Measurements from ENCODE around the gene CFB.
A peak's percentile ranks its signal among the peaks of the same experiment; 100 is the strongest.

Gene CFB

GRCh38 chr6:31947070-31947675, 1.3 kb downstream of the CFB start:
- peak overlapping the region; percentile 42 for H2BK5ac ChIP-seq (ENCODE audit: low read length)
- peaks cover 15 to 21% of the 10 kb centered on the region in 2 donors for H3K36me3 ChIP-seq (replicated peaks in 1 of 2; ENCODE audit: control insufficient read depth in 2 of 2, insufficient read depth in 2 of 2, low read length in 2 of 2)
- no peak overlapping the region for H3K27ac ChIP-seq (replicated peaks; ENCODE audit: low read length)
- H3K18ac ChIP-seq (ENCODE audit: low read length): no peak overlapping the region
- no peak overlapping the region for H3K4me2 ChIP-seq (ENCODE audit: insufficient read depth, low read length, poor library complexity, severe bottlenecking)
- DNase-seq (ENCODE audit: low spot score): no peak
- peaks cover 0 to 7% (median 0%) of the 10 kb centered on the region in 3 experiments for H3K27me3 ChIP-seq (ENCODE audit: control insufficient read depth in 3 of 3, insufficient read depth in 3 of 3, low read depth in 1 of 3, low read length in 3 of 3)
- no peak overlapping the region for H2BK120ac ChIP-seq (ENCODE audit: low read depth, low read length)
- H2AFZ ChIP-seq (ENCODE audit: low read length): no peak overlapping the region
- H3K9ac ChIP-seq (ENCODE audit: low read depth, low read length, poor library complexity): no peak overlapping the region
- H3K9me3 ChIP-seq (replicated peaks in 1 of 2; ENCODE audit: control insufficient read depth in 2 of 2, insufficient read depth in 1 of 2, low read depth in 1 of 2, low read length in 2 of 2): peaks cover 0 to 1% of the 10 kb centered on the region in 2 donors
- WGBS, 2 donors (ENCODE audit: extremely low coverage in 2 of 2, insufficient read length in 2 of 2, insufficient replicate concordance in 1 of 2): no CpG with 5 or more reads among the region's 24 CpGs
- H2AK5ac ChIP-seq (ENCODE audit: low read depth, low read length): peak overlapping the region; percentile 79
- no peak overlapping the region for H3K4ac ChIP-seq (ENCODE audit: low read length)
- H3K23ac ChIP-seq (ENCODE audit: low read depth, low read length, poor library complexity): no peak overlapping the region
- no peak overlapping the region for H2BK12ac ChIP-seq (ENCODE audit: low read length)
- no peak overlapping the region for H3K4me3 ChIP-seq (ENCODE audit: low read length in 2 of 2)
- peaks cover 4 to 15% of the 10 kb centered on the region in 2 donors for H3K4me1 ChIP-seq (ENCODE audit: control insufficient read depth in 2 of 2, insufficient read depth in 1 of 2, low read depth in 1 of 2, low read length in 2 of 2)
- H3K79me1 ChIP-seq (ENCODE audit: low read depth, low read length): no peaks in the 10 kb centered on the region
- H2BK15ac ChIP-seq (ENCODE audit: low read length): peak overlapping the region; percentile 33
- no peak overlapping the region for H3K14ac ChIP-seq (ENCODE audit: low read length)
- H4K91ac ChIP-seq (ENCODE audit: low read depth, low read length, poor library complexity): no peak overlapping the region
- H4K8ac ChIP-seq (ENCODE audit: low read depth, low read length): no peak overlapping the region

- no peak for DNase-seq (ENCODE audit: low spot score)
- Histone ChIP-seq H3K27ac (replicated peaks; ENCODE audit: low read length) (no peak overlapping the region), H3K4me1 (ENCODE audit: control insufficient read depth in 2 of 2, insufficient read depth in 1 of 2, low read depth in 1 of 2, low read length in 2 of 2) (peaks cover 4 to 15% of the 10 kb centered on the region in 2 donors), H2BK5ac (ENCODE audit: low read length) (no peak overlapping the region), H3K9me3 (replicated peaks in 1 of 2; ENCODE audit: control insufficient read depth in 2 of 2, insufficient read depth in 1 of 2, low read depth in 1 of 2, low read length in 2 of 2) (peaks cover 0 to 1% of the 10 kb centered on the region in 2 donors), H2AFZ (ENCODE audit: low read length) (no peak overlapping the region), H3K4me3 (ENCODE audit: low read length in 2 of 2) (no peak overlapping the region), H4K8ac (ENCODE audit: low read depth, low read length) (no peak overlapping the region), H4K91ac (ENCODE audit: low read depth, low read length, poor library complexity) (no peak overlapping the region), H3K18ac (ENCODE audit: low read length) (no peak overlapping the region), H3K27me3 (ENCODE audit: control insufficient read depth in 3 of 3, insufficient read depth in 3 of 3, low read depth in 1 of 3, low read length in 3 of 3) (peaks cover 0 to 7% (median 0%) of the 10 kb centered on the region in 3 experiments), H3K4me2 (ENCODE audit: insufficient read depth, low read length, poor library complexity, severe bottlenecking) (no peak overlapping the region), H3K4ac (ENCODE audit: low read length) (no peak overlapping the region), H3K36me3 (replicated peaks in 1 of 2; ENCODE audit: control insufficient read depth in 2 of 2, insufficient read depth in 2 of 2, low read length in 2 of 2) (peaks cover 18 to 28% of the 10 kb centered on the region in 2 donors), H3K79me1 (ENCODE audit: low read depth, low read length) (no peaks in the 10 kb centered on the region), H2BK12ac (ENCODE audit: low read length) (no peak overlapping the region), H3K23ac (ENCODE audit: low read depth, low read length, poor library complexity) (no peak overlapping the region), H3K9ac (ENCODE audit: low read depth, low read length, poor library complexity) (no peak overlapping the region), H2BK120ac (ENCODE audit: low read depth, low read length) (no peak overlapping the region), H2BK15ac (ENCODE audit: low read length) (no peak overlapping the region), H2AK5ac (ENCODE audit: low read depth, low read length) (peak overlapping the region; percentile 19), H3K14ac (ENCODE audit: low read length) (no peak overlapping the region)
- WGBS, 2 donors (ENCODE audit: extremely low coverage in 2 of 2, insufficient read length in 2 of 2, insufficient replicate concordance in 1 of 2): no CpG with 5 or more reads among the region's 4 CpGs
Observed at GRCh38 chr6:31947864-31948263, 2.0 kb downstream of the CFB start.

- Histone ChIP-seq H3K9ac (ENCODE audit: low read depth, low read length, poor library complexity) (no peak overlapping the region), H3K27ac (replicated peaks; ENCODE audit: low read length) (no peak overlapping the region), H4K91ac (ENCODE audit: low read depth, low read length, poor library complexity) (no peak overlapping the region), H3K4me2 (ENCODE audit: insufficient read depth, low read length, poor library complexity, severe bottlenecking) (no peak overlapping the region), H2BK12ac (ENCODE audit: low read length) (no peak overlapping the region), H3K36me3 (replicated peaks in 1 of 2; ENCODE audit: control insufficient read depth in 2 of 2, insufficient read depth in 2 of 2, low read length in 2 of 2) (peaks cover 22 to 32% of the 10 kb centered on the region in 2 donors), H2AK5ac (ENCODE audit: low read depth, low read length) (no peak overlapping the region), H2BK15ac (ENCODE audit: low read length) (no peak overlapping the region), H4K8ac (ENCODE audit: low read depth, low read length) (no peak overlapping the region), H3K4me3 (ENCODE audit: low read length in 2 of 2) (no peak overlapping the region), H3K4me1 (ENCODE audit: control insufficient read depth in 2 of 2, insufficient read depth in 1 of 2, low read depth in 1 of 2, low read length in 2 of 2) (peaks cover 4 to 15% of the 10 kb centered on the region in 2 donors), H2AFZ (ENCODE audit: low read length) (no peak overlapping the region), H3K14ac (ENCODE audit: low read length) (no peak overlapping the region), H2BK5ac (ENCODE audit: low read length) (no peak overlapping the region), H3K18ac (ENCODE audit: low read length) (no peak overlapping the region), H3K27me3 (ENCODE audit: control insufficient read depth in 3 of 3, insufficient read depth in 3 of 3, low read depth in 1 of 3, low read length in 3 of 3) (peaks cover 0 to 7% (median 0%) of the 10 kb centered on the region in 3 experiments), H3K79me1 (ENCODE audit: low read depth, low read length) (no peaks in the 10 kb centered on the region), H3K9me3 (replicated peaks in 1 of 2; ENCODE audit: control insufficient read depth in 2 of 2, insufficient read depth in 1 of 2, low read depth in 1 of 2, low read length in 2 of 2) (peaks cover 0 to 1% of the 10 kb centered on the region in 2 donors), H3K23ac (ENCODE audit: low read depth, low read length, poor library complexity) (no peak overlapping the region), H2BK120ac (ENCODE audit: low read depth, low read length) (no peak overlapping the region), H3K4ac (ENCODE audit: low read length) (no peak overlapping the region)
- DNase-seq (ENCODE audit: low spot score): no peak
- no CpG with 5 or more reads among the region's 5 CpGs for WGBS, 2 donors (ENCODE audit: extremely low coverage in 2 of 2, insufficient read length in 2 of 2, insufficient replicate concordance in 1 of 2)
Observed at GRCh38 chr6:31948306-31948705, 2.4 kb downstream of the CFB start.

- WGBS, 2 donors (ENCODE audit: extremely low coverage in 2 of 2, insufficient read length in 2 of 2, insufficient replicate concordance in 1 of 2): no CpG with 5 or more reads among the region's 6 CpGs
Observed at GRCh38 chr6:31948753-31949413, 3.0 kb downstream of the CFB start.

More at GRCh38 chr6:31948753-31949413, 3.0 kb downstream of the CFB start:
- Histone ChIP-seq H2BK5ac (ENCODE audit: low read length) (no peak overlapping the region), H4K91ac (ENCODE audit: low read depth, low read length, poor library complexity) (no peak overlapping the region), H2AK5ac (ENCODE audit: low read depth, low read length) (no peak overlapping the region), H3K9me3 (replicated peaks in 1 of 2; ENCODE audit: control insufficient read depth in 2 of 2, insufficient read depth in 1 of 2, low read depth in 1 of 2, low read length in 2 of 2) (peaks cover 0 to 1% of the 10 kb centered on the region in 2 donors), H3K4ac (ENCODE audit: low read length) (no peak overlapping the region), H2AFZ (ENCODE audit: low read length) (no peak overlapping the region), H3K18ac (ENCODE audit: low read length) (no peak overlapping the region), H3K23ac (ENCODE audit: low read depth, low read length, poor library complexity) (peak overlapping the region; percentile 68), H4K8ac (ENCODE audit: low read depth, low read length) (no peak overlapping the region), H3K14ac (ENCODE audit: low read length) (no peak overlapping the region), H3K4me2 (ENCODE audit: insufficient read depth, low read length, poor library complexity, severe bottlenecking) (no peak overlapping the region), H3K4me1 (ENCODE audit: control insufficient read depth in 2 of 2, insufficient read depth in 1 of 2, low read depth in 1 of 2, low read length in 2 of 2) (peaks cover 4 to 15% of the 10 kb centered on the region in 2 donors), H2BK120ac (ENCODE audit: low read depth, low read length) (no peak overlapping the region), H3K36me3 (replicated peaks in 1 of 2; ENCODE audit: control insufficient read depth in 2 of 2, insufficient read depth in 2 of 2, low read length in 2 of 2) (peaks cover 28 to 38% of the 10 kb centered on the region in 2 donors), H3K4me3 (ENCODE audit: low read length in 2 of 2) (no peak overlapping the region), H3K27me3 (ENCODE audit: control insufficient read depth in 3 of 3, insufficient read depth in 3 of 3, low read depth in 1 of 3, low read length in 3 of 3) (peaks cover 0 to 2% (median 0%) of the 10 kb centered on the region in 3 experiments), H2BK12ac (ENCODE audit: low read length) (no peak overlapping the region), H3K79me1 (ENCODE audit: low read depth, low read length) (no peaks in the 10 kb centered on the region), H3K27ac (replicated peaks; ENCODE audit: low read length) (no peak overlapping the region), H3K9ac (ENCODE audit: low read depth, low read length, poor library complexity) (no peak overlapping the region), H2BK15ac (ENCODE audit: low read length) (no peak overlapping the region)
- DNase-seq (ENCODE audit: low spot score): no peak
